Thyroid gland (tissue), 4 donors: ENCODE measurements around the gene ROPN1. TPM values are rescaled to one million over a fixed set of nuclear protein-coding genes. Genes with fewer than 3 reads are reported as not detected.
"Not testable (repeated sequence)": the region's sequence is repeated elsewhere in the genome, so short reads cannot be mapped to it uniquely, and the experiment has no call there.

ENCODE experiments used
- DNase-seq, 2 donors: peaks; one replicate each; pipeline ENCODE4 v3.0.0-alpha.2; 2019
- H3K27ac ChIP-seq, 3 donors: fragments of 200-600 bp; sonication (generic); 1 replicate in 2 of 3; 2 replicates in 1 of 3; pipeline ENCODE4 v1.5.1; 2016 to 2019; ENCODE audit warnings: mild to moderate bottlenecking in 1 of 3, moderate library complexity in 1 of 3
- H3K27me3 ChIP-seq: fragments of 200-600 bp; sonication (generic); one replicate; pipeline ENCODE4 v1.5.1; 2019
- H3K36me3 ChIP-seq, 2 donors: fragments of 200-600 bp; sonication (generic); one replicate each; pipeline ENCODE4 v1.5.1; 2016 to 2019
- H3K4me1 ChIP-seq, 2 donors: fragments of 200-600 bp; sonication (generic); one replicate each; pipeline ENCODE4 v1.5.1; 2017 to 2019
- H3K4me3 ChIP-seq, 3 donors: fragments of 200-600 bp; sonication (generic); replicated peaks in 1 of 3; 1 replicate in 2 of 3; 2 replicates in 1 of 3; pipeline ENCODE4 v1.5.1; 2016; ENCODE audit warnings: mild to moderate bottlenecking in 1 of 3
- H3K9me3 ChIP-seq: fragments of 200-600 bp; sonication (generic); one replicate; pipeline ENCODE4 v1.5.1; 2017
- CTCF ChIP-seq, 6 experiments: fragments of 200-600 bp in 3 of 6; fragments of 450-650 bp in 3 of 6; sonication (generic) in 3 of 6; IDR thresholded peaks; one replicate each; pipeline ENCODE4 v1.5.1; 2016 to 2019; ENCODE audit warnings: antibody characterized with exemption in 6 of 6, mild to moderate bottlenecking in 2 of 6, inconsistent platforms in 1 of 6, moderate library complexity in 1 of 6
- POLR2A ChIP-seq, 2 donors: fragments of 450-650 bp; IDR thresholded peaks; one replicate each; pipeline ENCODE4 v1.6.1; 2017; ENCODE audit warnings: antibody characterized with exemption in 2 of 2, mild to moderate bottlenecking in 2 of 2, moderate library complexity in 1 of 2
- WGBS, 2 donors: methylation state at CpG; one replicate each; pipeline ENCODE4 v1.1.5; 2017; 5-methylcytosine and 5-hydroxymethylcytosine counted together
- intact Hi-C: fragments of 100-400 bp; cut with DNase I; formaldehyde crosslinking; loops from one replicate; pipeline ENCODE4 v1.15.1; 2023
- total RNA-seq, 4 donors: library from RNA; depleted of rRNA; stranded (reverse); fragments of >200 nt; gene quantifications; one replicate each; pipeline ENCODE4 v1.2.3, GENCODE V29; 2016

Gene ROPN1
- under 1 TPM in 1 of 4 donors, not detected in 3; 0.54 TPM for total RNA-seq

GRCh38 chr3:123991730-123992588, at the start of gene ROPN1:
TSS of gene ROPN1 (minus strand) at chr3:123992124. CDS start at chr3:123980481, 11,643 bp downstream.
- WGBS, 2 donors, result 0 to 7% methylated on average over 3 to 4 of the region's 49 CpGs
- H3K27ac ChIP-seq, H3K4me1 ChIP-seq, DNase-seq, H3K27me3 ChIP-seq, H3K4me3 ChIP-seq, H3K9me3 ChIP-seq, H3K36me3 ChIP-seq, intact Hi-C loops: not testable (repeated sequence)

DNA sequence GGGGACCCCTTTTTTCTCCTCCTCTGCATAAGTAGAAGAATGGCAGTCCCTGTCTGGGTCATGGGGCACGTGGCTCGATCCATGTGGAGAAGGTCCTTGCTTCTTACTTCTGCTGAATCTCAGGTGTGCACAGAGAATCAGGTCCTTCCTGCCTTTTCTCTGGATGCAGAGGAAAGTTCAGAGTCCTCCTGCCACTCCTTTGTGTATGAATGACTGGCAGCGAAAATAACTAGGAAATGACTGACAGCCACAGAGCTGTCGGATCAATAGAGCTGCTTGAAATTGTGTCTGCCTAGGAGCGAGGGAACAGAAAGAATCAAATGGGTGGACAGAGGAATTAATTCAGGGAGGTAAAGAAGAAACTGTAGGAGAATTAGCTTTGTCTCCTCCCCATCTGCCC, 49.6 kb upstream of the ROPN1 start:
- H3K36me3 ChIP-seq, result no peaks in the 10 kb centered on the region
- no peak for DNase-seq
- TF ChIP-seq POLR2A (IDR thresholded peaks at IDR 0.05) (no peak), CTCF (IDR thresholded peaks at IDR 0.05) (no peak)
- 94 to 97% methylated on average over 5 of the region's 5 CpGs for WGBS, 2 donors
- H3K27ac ChIP-seq, result no peak overlapping the region
- H3K9me3 ChIP-seq, result no peaks in the 10 kb centered on the region
- H3K4me1 ChIP-seq, result no peaks in the 10 kb centered on the region
- H3K4me3 ChIP-seq, result no peak overlapping the region
- intact Hi-C loops, result no loop called here
- no peaks in the 10 kb centered on the region for H3K27me3 ChIP-seq

- H3K4me3 ChIP-seq, result no peak overlapping the region
- H3K27ac ChIP-seq, result no peak overlapping the region
- no peaks in the 10 kb centered on the region for H3K9me3 ChIP-seq
- H3K27me3 ChIP-seq, result no peaks in the 10 kb centered on the region
- intact Hi-C loops, result no loop called here
- H3K4me1 ChIP-seq, result peaks cover 0 to 9% of the 10 kb centered on the region in 2 donors
- TF ChIP-seq CTCF (IDR thresholded peaks at IDR 0.05), result no peak
- TF ChIP-seq POLR2A (IDR thresholded peaks at IDR 0.05), result no peak
- no peaks in the 10 kb centered on the region for H3K36me3 ChIP-seq
- no peak for DNase-seq
Measured at GRCh38 chr3:124037326-124037725, 45.4 kb upstream of the ROPN1 start.

- H3K27me3 ChIP-seq, H3K4me1 ChIP-seq, intact Hi-C loops, H3K27ac ChIP-seq, H3K36me3 ChIP-seq, H3K9me3 ChIP-seq, H3K4me3 ChIP-seq, DNase-seq: not testable (repeated sequence)
- WGBS, 2 donors, result 95 to 99% methylated on average over 3 of the region's 3 CpGs
Measured at GRCh38 chr3:124036214-124036613, 44.3 kb upstream of the ROPN1 start.

DNA sequence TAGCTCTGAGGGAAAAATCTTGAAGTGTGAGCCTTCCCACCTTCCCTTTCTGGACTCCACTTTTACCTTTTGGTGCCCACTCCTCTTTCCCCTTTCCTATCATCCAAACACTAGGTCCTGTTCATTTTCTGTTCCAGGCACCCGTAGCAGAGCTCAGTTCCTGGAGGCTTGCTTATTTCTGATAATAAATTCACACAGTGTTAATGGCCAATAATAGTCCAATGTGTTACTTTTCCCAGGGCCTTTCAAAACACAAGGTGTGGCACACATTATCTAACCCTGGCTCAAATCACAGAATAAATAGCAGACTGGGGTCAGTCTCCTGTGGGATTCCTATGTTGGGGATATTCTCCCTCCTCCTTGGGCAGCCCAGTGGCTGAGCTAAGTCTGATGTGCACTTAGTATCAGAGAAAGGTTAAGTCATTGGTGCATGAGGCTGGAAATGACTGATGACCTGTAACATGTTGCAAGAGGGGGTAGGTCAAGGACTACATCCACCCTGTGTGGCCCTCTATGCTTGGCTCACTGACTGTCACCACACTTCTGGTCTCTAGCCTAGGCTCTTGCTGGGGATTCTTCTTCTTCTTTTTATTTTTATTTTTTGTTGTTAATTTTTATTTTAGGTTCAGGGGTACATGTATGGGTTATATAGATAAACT, 43.7 kb upstream of the ROPN1 start:
- peaks cover 0 to 9% of the 10 kb centered on the region in 2 donors for H3K4me1 ChIP-seq
- no peak overlapping the region for H3K27ac ChIP-seq
- no peak overlapping the region for H3K4me3 ChIP-seq
- 78 to 94% methylated on average over 1 of the region's 1 CpG for WGBS, 2 donors
- no peak for DNase-seq
- intact Hi-C loops, result no loop called here
- H3K9me3 ChIP-seq, result no peaks in the 10 kb centered on the region
- H3K27me3 ChIP-seq, result no peaks in the 10 kb centered on the region
- H3K36me3 ChIP-seq, result no peaks in the 10 kb centered on the region
- no peak for TF ChIP-seq CTCF (IDR thresholded peaks at IDR 0.05)
- no peak for TF ChIP-seq POLR2A (IDR thresholded peaks at IDR 0.05)

GRCh38 chr3:124034844-124035152, 42.9 kb upstream of the ROPN1 start:
- no peak for DNase-seq
- intact Hi-C loops, result no loop called here
- Histone ChIP-seq H3K4me1 (peaks cover 0 to 9% of the 10 kb centered on the region in 2 donors), H3K9me3 (no peaks in the 10 kb centered on the region), H3K27ac (peak overlapping the region in 1 of 3 donors; percentile 86), H3K27me3 (no peaks in the 10 kb centered on the region), H3K36me3 (no peaks in the 10 kb centered on the region), H3K4me3 (peak overlapping the region in 1 of 3 donors; percentile 70)
- TF ChIP-seq CTCF (IDR thresholded peaks at IDR 0.05) (no peak), POLR2A (IDR thresholded peaks at IDR 0.05) (no peak)
- WGBS, 2 donors, result 58 to 75% methylated on average over 1 of the region's 1 CpG
